Right ventricle myocardium inferior (tissue), 1 donor: ENCODE data around the gene LAMP5. TPM values are rescaled to one million over a fixed set of nuclear protein-coding genes. Genes with fewer than 3 reads are reported as not detected.

ENCODE experiments used
- ATAC-seq: fragments of 200-7000 bp; cut with Tn5 transposase; one replicate; pipeline ENCODE4 v1.9.1; 2020; ENCODE audit warnings: mild to moderate bottlenecking, moderate library complexity
- DNase-seq: peaks from one replicate; pipeline ENCODE4 v3.0.0; 2021; ENCODE audit errors: missing footprints
- intact Hi-C: fragments of 100-400 bp; cut with DNase I; formaldehyde crosslinking; loops from one replicate; pipeline ENCODE4 v1.11.0; 2022
- total RNA-seq: library from RNA; stranded (reverse); fragmentation: NEBNext Ultra II Directional; extraction: Animal tissue kit (Norgen Biotek cat#: 25700); gene quantifications from one replicate; pipeline ENCODE4 v1.2.1, GENCODE V29; 2021
- donor health status: DM: no; HTN: yes; CAD: no; lungs with severe emphysema.

LAMP5 gene
- total RNA-seq, 1 donor from 2014 or later, result not detected

DNA sequence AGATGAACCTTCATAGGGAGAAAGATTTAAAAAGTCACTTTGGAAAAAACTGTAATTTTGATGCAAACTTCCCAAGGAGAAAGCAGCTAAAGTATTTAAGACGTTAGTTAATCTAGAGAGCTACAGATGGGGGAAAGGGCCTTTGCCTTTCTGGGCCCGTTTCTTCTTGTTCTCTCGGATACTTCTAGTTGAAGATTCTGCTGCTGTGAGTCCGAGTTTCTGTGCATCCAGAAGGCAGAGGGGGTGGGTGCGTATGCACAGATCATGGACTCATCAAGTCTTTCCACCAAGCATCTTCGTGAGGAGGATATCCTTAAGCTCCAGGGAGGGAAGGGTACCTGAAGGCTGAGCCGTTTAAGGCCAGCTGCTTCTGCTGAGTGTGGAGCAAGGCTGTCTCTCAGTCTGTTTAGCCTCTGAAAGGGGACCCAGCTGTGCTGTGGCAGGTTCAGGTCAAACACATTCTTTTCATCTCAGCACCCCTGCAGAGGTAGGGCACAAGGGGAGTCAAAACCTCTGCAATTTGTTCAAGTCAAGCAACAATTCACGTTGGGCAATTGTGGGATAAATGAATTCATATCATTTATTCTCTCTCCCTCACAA, 4.3 kb downstream of the LAMP5 start:
- intact Hi-C loops, result no loop called here
- ATAC-seq (no peak), DNase-seq (no peak)

DNA sequence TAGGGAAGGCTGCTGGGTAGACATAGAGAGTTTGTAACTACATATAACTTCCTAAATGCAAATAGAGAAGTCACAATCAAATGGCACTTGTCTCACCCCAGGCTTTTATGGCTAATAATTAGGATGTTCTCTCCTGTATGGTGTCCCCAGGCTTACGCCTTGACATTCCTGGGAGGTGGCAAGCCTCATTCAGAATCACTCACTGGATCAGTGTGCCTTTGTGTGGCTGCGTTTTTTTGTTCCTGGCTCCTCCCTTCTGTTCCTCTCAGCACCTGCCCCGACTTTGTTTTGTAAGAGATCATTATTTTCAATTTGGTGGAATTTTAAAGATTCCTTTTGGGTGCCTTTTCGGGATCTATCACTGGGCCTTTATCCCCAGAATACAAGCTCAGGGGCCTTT, 5.7 kb downstream of the LAMP5 start:
- intact Hi-C loops, result no loop called here
- no peak for DNase-seq
- ATAC-seq, result no peak

- DNase-seq (no peak), ATAC-seq (no peak)
- intact Hi-C loops, result no loop called here
These were observed 9.2 kb downstream of the LAMP5 start for GRCh38 chr20:9523636-9524035.

DNA sequence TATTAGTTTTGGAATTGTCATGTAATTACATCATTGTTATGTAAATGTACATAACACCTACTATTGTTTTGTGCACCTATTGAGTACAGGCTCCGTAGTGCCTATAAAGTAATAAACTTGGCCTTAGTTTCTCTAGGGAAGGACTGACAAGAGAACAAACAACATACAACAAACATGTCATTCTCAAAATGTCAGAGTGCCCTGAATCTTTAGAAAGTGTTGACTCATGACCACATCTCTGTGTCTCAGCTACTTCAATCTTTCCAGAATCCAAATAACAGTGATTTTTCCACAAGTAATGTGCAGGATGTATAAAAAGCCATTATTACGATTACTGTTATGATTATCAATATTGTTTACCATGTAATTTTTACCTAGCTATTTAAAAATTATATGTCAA, 17.2 kb downstream of the LAMP5 start:
- ATAC-seq, result no peak
- no peak for DNase-seq
- intact Hi-C loops, result no loop called here

GRCh38 chr20:9532069-9532838, 17.9 kb downstream of the LAMP5 start:
- no peak for ATAC-seq
- DNase-seq, result no peak
- intact Hi-C loops, result no loop called here

DNA sequence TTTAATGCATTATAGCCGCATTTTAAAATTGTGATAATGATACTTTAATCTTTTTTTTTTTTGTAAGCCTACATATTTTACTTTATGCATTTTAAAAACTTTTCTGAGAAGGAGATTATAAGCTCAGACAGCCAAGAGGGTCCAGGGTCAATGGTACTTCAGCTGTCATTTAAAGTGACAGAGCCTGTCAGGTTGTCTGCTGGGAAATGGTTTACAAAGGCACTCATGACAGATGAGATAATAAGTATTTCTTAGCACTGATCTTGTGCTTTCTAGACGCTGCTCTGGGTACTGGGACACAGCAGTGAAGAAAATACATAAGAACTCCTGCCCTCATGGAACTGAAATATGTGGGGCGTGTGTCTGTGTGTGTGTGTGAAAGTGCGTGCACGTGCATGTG, 19.6 kb downstream of the LAMP5 start:
- no peak for DNase-seq
- intact Hi-C loops, result no loop called here
- no peak for ATAC-seq

- ATAC-seq (no peak), DNase-seq (no peak)
- intact Hi-C loops, result no loop called here
These were observed 21.1 kb downstream of the LAMP5 start for GRCh38 chr20:9535449-9535848.

- no peak for ATAC-seq
- DNase-seq, result no peak
- intact Hi-C loops, result no loop called here
These were observed 28.8 kb downstream of the LAMP5 start for GRCh38 chr20:9543214-9543613.

DNA sequence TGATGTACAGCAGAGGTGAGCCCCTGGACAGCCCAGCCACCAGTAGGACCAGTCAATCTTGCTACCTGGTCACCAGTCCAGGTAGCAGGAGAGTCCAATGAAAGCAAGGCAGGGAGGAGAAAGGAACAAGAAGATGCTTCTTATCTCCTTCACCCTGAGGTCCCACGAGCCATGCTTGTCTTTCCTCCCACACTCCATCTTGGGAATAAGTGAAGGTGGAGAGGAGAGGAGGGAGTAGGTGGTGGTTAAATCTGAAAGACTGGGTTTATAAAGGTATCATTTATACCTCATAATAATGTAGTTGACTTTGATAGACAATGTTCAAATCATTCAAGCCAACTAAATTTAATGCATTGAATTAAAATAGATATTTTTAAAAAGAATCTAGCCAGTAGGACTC, 35.9 kb downstream of the LAMP5 start:
- intact Hi-C loops, result no loop called here
- DNase-seq, result no peak
- ATAC-seq, result no peak

DNA sequence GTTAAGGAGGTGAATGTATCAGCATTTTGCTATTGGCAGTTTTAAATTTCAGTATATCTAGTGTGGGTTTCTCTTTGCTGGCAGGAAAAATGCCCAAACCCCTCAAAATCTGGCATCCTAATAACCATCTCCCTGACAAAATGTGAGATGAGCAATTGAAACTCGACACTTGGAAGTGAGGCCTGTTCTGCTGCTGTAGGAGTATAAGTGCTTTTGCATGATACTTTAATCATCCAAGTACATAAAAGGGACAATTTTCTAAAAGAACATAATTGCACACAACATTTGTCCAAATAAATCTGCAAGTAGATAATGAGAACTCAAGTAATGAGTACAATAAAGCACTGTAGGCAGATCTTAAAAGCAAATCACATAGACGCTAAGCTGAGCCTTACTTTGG, 36.5 kb downstream of the LAMP5 start:
- intact Hi-C loops, result no loop called here
- DNase-seq, result no peak

DNA sequence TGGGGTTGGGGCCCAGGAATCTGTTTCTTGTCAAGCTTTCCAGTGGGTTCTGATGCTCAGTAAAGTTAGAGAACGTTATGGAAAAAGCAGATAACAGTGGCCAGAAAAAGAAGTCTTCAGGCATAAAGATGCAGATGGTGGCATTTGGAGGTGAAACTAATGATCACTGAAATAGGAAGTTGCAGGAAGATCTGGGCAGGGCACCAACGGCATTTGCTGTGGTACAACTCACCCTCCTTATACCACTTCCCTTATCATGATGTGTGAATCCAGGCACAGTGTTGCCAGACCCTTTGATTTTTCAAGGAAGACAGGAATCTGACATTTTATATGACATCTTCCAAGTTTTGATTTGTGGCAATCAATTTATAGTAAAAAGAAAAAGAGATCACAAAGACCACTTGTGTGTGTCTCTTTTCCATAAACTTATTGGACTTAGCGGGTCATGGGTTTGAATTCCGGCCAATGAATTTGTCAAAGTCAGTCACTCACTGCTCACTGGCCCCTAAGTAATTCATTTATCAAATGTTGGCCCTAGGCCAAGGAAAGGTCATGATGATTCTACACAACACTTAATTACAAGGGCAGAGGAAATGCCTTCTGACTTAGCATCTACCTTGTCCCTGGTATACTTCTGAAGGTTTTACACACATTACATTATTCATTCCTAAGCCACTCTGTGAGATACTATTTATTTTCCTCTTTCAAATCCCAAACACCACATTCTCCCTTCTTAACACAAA, 37.6 kb downstream of the LAMP5 start:
- ATAC-seq, result no peak
- DNase-seq, result no peak
- intact Hi-C loops, result no loop called here

More for the DNA sequence above, 36.5 kb downstream of the LAMP5 start:
- no peak for ATAC-seq

DNA sequence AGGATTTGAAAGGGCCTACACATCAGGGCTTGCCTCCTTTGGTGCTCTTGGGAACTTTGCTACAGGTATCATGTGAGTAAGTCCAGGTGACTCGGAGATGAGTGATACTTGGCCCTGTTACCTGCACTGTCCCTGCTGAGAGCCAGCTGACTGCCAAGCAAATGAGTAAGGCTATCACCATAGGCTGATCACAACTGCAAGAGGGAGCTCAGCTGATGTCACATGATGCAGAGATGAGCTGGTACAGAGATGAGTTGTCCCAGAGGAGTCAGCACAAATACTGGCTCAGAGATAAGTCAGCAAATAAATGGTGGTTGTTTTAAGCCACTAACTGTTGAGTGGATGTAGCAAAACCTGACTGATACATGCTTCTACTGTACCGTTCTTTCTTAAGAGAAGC, 41.4 kb downstream of the LAMP5 start:
- DNase-seq (no peak), ATAC-seq (no peak)
- intact Hi-C loops, result no loop called here

DNA sequence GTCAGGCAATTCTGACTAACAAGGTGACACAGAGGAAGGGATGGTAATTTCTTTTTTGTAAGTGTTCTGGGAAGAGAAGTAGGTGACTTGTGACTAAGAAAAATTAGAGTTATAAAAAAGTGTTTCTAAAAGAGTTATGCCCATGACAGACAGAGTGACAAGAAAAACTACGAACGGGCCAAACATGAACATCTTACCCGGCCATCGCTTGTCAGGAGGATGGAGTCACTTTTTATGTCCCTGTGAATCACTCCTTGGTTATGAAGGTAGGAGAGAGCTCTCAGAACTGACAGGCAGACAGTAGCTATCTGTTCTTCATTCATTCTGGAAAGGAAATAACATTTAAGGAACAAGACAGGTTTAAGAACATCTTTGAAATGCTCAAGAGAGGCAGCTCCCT, 43.0 kb downstream of the LAMP5 start:
- DNase-seq (no peak), ATAC-seq (no peak)
- intact Hi-C loops, result no loop called here

DNA sequence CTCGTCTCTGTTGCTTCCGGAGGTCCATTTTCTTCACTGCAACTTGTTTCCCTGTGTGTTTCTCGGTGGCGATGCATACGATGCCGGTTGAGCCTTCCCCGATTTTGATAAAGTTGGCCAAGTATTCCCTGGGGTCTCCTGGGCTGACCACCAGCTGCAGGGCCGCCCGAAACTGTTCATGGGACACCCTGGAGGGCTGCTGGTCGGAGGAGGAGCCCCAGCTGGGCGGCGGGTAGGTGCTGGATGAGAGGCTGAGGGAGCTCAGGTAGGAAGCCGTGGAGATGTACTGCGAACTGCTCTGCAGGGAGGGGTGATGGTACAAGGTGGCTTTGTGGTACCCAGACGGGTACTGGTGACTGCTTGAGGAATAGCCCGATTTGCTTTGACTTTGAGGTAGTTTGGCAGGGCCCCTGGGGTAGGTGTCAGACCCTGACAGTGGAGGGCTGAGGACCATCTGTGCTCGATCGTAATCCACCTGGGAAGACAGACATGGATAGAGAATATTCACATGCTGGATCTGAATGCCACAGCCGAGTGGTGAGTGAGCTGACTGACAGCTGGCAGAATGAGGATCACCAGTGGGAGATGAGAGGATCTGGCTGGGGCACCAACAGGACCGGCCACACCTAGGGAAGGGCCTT, 51.6 kb downstream of the LAMP5 start:
- intact Hi-C loops, result no loop called here
- DNase-seq (no peak), ATAC-seq (no peak)

- DNase-seq, result no peak
- no peak for ATAC-seq
- intact Hi-C loops, result no loop called here
These were observed 52.6 kb downstream of the LAMP5 start for GRCh38 chr20:9566977-9567376.

DNA sequence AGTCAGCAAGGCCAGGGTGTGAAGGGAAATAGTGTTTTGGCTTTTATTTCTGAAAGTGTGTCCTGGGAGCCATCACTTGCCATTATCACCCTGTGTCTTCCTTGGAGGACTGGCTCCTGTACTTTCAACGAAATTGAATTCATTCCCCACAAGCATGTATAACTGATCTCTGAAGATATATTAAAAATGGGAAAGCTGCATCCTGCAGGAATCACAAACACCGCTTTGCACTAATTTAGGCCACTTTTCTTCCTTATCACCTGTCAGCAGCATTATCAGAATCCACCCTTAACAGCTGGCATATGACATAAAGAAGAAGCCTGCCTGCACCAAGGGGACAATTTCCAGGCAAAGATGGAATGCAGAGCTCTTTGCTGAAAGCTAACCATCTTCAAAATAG, 56.2 kb downstream of the LAMP5 start:
- DNase-seq (no peak), ATAC-seq (no peak)
- intact Hi-C loops, result no loop called here

GRCh38 chr20:9571783-9572182, 57.4 kb downstream of the LAMP5 start:
- intact Hi-C loops, result no loop called here
- no peak for DNase-seq
- ATAC-seq, result no peak

DNA sequence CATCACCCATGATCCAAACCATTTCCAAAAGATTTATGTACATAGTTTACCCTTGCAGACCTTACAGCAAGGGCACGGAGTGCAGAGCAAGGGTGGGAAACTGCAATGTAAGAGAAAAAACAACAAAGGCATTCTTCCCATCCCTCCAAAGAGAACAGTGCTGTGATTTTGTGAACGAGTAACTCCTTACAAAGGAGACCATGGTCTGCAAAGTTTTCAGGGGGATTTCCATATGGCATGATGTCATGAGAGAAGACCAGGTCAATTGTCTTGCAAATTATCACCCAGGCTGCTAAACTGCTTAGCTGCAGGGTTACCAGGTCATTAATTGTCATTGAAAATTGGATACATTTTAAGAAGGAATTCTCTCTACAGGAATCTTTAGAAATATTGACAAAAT, 58.3 kb downstream of the LAMP5 start:
- no peak for DNase-seq
- intact Hi-C loops, result no loop called here
- no peak for ATAC-seq

- ATAC-seq (no peak), DNase-seq (no peak)
- intact Hi-C loops, result no loop called here
These were observed 59.2 kb downstream of the LAMP5 start for GRCh38 chr20:9573335-9574151.
